ENCODE measurements around the gene PTPRD.

The PTPRD gene

DNA sequence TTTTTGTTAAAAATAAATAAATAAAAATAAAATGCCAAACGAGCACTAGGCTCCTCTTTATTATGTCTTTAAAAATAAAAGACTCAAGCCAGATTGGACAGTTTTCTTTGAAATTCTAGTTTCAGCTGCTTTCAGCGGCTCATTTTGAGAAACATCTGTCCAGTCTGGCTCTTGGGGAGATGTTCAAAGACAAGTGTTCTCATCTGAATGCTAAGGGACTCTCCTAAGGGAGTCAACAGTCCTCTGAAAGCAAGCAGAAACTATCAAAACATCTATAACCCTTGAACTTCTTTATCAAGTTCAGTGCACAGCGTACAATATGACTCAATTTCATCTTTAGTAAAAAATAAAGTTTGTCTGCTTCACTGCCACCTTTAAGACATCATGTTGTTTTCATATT is 1927.0 kb downstream of the PTPRD start:
- no peak overlapping the region for H3K4me3 ChIP-seq (ENCODE audit: low read depth, low read length)
- TF ChIP-seq, protein P1, sequence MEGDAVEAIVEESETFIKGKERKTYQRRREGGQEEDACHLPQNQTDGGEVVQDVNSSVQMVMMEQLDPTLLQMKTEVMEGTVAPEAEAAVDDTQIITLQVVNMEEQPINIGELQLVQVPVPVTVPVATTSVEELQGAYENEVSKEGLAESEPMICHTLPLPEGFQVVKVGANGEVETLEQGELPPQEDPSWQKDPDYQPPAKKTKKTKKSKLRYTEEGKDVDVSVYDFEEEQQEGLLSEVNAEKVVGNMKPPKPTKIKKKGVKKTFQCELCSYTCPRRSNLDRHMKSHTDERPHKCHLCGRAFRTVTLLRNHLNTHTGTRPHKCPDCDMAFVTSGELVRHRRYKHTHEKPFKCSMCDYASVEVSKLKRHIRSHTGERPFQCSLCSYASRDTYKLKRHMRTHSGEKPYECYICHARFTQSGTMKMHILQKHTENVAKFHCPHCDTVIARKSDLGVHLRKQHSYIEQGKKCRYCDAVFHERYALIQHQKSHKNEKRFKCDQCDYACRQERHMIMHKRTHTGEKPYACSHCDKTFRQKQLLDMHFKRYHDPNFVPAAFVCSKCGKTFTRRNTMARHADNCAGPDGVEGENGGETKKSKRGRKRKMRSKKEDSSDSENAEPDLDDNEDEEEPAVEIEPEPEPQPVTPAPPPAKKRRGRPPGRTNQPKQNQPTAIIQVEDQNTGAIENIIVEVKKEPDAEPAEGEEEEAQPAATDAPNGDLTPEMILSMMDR (IDR thresholded peaks at IDR 0.05; ENCODE audit: low read depth, low read length): no peak

DNA sequence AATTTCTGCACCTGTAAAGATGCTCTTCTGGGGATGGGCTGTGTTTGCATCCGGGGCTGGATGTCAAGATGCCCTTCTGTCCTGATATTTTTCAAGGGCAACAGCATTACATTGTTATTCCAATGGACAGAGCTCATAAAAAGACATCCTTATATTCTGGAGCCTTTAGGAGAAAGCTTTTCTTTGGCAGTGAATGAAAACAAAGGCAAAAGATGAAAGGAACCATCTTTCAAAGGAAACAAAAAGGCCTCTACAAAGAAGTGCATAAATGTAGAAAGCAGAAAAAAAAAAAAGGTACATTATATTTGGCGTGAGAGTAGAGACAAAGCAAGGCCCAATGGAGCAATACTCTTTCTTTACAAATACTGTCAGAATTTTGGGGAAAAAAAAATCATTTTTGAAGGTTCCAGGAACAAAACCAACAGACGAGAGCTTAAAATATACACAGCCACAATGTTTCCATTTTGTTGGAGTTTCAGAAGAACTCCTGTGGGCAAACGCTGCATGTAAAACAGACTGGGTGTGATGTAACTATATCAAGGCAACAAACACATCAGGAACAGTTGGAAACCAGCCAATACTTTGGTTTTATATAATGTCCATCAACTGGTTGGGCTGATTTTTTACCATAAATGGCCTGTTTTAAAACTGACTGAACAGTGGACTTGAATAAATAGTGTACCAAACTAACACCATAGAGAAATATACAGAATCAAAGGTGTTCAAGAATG is 1927.7 kb downstream of the PTPRD start:
- TF ChIP-seq, protein P1 (IDR thresholded peaks at IDR 0.05; ENCODE audit: low read depth, low read length): no peak
- H3K4me3 ChIP-seq (ENCODE audit: low read depth, low read length): no peak overlapping the region

DNA sequence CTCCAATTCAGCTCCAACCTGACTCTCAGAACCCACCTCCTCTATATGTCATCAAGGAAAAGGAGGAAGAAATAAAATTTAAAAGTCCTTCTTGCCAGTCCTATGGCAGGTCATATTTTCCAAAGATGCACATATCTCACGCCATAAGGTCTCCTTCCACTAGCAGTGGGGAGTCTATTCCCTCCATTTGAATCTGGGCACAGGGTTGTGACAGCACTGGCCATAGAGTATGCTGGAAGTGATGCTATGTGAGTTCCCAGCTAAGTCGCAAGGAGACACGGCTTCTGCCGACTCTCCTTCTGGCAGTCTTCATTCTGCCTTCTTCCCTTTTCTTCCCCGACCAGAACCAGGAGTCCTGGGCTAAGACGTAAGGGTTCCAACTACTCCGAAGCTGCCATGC is 1929.3 kb downstream of the PTPRD start:
- TF ChIP-seq, protein P1 (IDR thresholded peaks at IDR 0.05; ENCODE audit: low read depth, low read length): no peak
- no peak overlapping the region for H3K4me3 ChIP-seq (ENCODE audit: low read depth, low read length)

DNA sequence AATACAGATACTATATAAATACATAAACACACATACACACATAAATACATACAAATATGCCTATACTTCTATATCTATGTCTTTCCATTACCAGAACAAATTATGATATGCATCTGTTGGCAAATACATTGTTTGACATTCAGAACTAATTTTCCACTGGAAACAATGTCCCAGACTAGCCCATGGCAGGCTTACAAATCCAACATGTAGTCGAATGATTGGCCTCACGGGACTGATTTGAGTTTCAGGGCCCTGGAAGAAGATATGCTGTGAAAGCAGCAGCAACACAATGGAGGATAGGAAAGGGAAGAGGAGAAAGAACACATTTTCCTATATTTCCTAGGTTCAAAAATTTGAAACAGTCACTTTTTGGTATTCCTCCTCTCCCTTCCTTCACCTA is 1932.1 kb downstream of the PTPRD start:
- TF ChIP-seq, protein P1 (IDR thresholded peaks at IDR 0.05; ENCODE audit: low read depth, low read length): no peak
- H3K4me3 ChIP-seq (ENCODE audit: low read depth, low read length): no peak overlapping the region

GRCh38 chr9:8680157-8680556 is 1932.6 kb downstream of the PTPRD start:
- H3K4me3 ChIP-seq (ENCODE audit: low read depth, low read length): no peak overlapping the region
- TF ChIP-seq, protein P1 (IDR thresholded peaks at IDR 0.05; ENCODE audit: low read depth, low read length): no peak

- TF ChIP-seq, protein P1 (IDR thresholded peaks at IDR 0.05; ENCODE audit: low read depth, low read length): no peak
These were observed 1933.4 kb downstream of the PTPRD start for GRCh38 chr9:8679371-8679822.

GRCh38 chr9:8677741-8678140 is 1935.1 kb downstream of the PTPRD start:
- TF ChIP-seq, protein P1 (IDR thresholded peaks at IDR 0.05; ENCODE audit: low read depth, low read length): no peak
- no peak overlapping the region for H3K4me3 ChIP-seq (ENCODE audit: low read depth, low read length)

More at GRCh38 chr9:8679371-8679822, 1933.4 kb downstream of the PTPRD start:
- no peak overlapping the region for H3K4me3 ChIP-seq (ENCODE audit: low read depth, low read length)
